GDM1 (cell line): ENCODE results near the gene UTY.

Experiments used
- DNase-seq: peaks from one replicate; lab custom pipeline; 2025; lab: John Stamatoyannopoulos, UW

Gene UTY

DNA sequence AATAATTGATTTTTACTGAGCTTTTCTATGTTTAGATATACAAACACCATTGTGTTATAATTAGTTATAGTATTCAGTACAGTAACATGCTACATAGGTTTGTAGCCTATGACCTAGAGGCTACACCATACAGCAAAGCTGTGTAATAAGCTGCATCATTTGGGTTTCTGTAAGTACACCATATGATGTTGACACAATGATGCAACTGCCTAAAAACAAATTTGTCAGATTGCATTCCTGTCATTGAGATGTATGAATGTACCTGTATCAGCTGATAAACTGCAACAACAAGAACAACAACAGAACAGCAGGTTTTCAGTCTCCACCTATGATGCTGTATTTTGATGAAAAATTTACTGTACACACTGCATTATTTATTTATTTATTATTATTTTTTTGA lies 64.3 kb downstream of the UTY start:
- no peak for DNase-seq

DNA sequence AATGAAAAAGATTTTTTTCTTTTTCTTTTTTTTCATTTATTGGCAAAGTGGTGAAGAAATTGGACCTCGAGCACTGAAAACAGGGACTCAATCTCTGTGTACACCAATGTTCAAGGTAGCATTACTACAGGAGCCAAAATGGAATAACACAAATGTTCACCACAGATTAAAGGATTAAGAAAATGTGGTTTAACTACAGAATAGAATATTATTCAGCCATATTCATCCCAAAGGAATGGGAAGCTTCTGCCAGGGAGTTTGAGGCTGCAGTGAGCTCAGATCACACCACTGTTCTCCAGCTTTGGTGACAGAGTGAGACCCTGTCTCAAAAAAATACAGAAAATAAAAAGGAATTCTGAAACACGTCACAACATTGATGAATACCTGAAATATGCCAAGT lies 81.0 kb downstream of the UTY start:
- DNase-seq = no peak

DNA sequence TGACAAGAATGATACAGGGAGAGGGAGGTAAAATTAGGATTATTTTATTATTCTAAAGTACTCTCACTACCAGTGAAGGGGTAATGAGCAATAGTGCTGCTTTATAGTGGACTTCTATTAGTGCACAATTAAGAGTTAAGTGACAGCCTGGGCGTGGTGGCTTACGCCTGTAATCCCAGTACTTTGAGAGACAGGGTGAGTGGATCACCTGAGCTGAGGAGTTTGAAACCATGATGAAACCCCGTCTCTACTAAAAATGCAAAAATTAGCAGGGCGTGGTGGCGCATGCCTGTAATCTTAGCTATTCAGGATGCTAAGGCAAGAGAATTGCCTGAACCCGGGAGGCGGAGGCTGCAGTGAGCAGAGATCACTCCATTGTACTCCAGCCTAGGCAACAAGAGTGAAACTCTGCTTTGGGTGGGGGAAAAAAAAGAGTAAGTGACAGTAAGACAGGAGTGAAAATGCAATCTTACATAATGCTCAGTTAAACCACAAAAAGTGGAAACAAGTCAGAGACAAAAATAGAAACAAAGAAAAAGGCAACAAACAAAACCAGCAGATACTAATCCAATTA lies 98.6 kb downstream of the UTY start:
- no peak for DNase-seq

DNA sequence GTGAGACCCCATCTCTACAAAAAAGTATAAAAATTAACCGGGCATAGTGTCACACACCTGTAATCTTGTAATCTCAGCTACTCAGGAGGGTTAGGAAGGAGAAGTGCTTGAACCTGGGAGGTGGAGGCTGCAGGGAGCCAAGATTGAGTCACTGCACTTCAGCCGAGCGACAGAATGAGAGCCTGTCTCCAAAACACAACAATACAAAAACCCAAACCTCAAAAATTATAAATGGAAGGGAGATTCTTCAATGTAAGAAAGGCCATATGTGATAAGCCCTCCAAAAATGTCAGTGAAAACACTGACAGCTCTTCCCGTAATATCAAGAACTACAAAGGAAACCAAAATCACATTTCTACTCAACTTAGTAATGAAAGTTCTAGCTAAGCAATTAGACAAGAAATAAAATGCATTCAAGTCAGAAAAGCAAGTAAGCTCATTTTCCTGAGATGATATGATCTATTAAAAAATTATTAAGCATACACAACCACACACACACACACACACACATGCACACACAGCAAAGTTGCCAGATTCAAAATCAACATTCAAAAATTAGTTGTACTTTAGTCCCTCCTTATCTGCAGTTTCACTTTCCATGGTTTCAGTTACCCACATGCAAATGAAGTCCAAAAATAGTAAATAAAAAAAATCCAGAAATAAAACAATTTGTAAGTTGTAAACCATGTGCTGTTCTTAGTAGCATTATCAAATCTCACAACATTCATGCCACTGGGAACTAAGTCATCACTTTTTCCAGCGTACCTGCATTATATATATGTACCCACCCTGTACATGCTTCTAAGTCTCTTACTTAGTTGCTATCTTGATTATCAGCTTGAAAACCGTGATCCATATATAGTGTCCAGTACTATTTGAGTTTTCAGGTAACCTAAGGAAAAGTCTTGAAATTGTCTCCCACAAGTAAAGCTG lies 108.7 kb downstream of the UTY start:
- no peak for DNase-seq

DNA sequence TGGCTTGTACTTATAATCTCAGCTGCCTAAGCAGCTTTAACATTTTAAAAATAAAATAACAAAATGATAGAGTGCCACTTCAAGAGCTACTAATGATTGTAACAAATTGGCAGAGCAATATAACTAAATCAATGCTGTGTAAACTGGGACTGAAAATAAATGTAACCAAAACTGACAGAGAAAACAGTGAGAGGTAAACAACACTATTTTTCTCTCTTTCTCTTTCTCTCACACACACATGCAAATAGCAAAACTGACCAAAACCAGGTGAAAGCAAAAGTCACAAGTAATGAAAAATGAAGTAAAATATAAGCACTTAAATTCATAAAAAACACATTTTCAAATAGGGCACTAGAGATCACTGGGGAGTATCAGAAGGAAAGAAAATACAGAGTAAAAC lies 109.6 kb downstream of the UTY start:
- no peak for DNase-seq

DNA sequence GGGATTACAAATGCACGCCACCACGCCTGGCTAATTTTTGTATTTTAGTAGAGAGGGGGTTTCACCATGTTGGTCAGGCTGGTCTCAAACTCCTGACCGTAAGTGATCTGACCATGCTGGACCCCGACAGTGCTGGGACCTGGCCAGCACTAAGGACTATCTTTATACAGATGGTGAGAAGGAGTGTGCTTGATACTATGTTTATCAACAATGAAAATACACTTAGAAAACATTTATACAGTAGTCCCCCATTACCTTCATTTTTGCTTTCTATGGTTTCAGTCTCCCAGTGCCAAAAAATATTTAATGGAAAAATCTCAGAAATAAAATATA lies 111.4 kb downstream of the UTY start:
- no peak for DNase-seq

DNA sequence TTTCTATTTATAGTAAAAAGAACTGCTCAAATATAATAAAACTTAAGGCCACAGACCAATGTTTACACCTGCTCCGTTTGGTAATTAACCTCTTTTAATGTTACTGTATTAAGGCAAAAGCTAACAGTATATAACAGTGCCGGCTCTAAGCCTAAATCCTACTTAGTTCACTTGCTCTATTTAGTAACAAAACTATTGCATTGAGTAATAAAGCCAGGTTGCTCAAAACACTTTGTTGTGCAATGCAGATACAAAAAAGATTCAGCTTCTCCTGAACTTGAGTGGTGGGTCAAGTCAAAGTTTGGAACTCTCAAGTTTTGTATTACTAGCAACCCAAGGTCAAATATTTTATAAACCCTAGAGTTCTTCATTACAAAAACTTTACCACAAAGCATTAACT lies 116.2 kb downstream of the UTY start:
- DNase-seq = no peak

DNA sequence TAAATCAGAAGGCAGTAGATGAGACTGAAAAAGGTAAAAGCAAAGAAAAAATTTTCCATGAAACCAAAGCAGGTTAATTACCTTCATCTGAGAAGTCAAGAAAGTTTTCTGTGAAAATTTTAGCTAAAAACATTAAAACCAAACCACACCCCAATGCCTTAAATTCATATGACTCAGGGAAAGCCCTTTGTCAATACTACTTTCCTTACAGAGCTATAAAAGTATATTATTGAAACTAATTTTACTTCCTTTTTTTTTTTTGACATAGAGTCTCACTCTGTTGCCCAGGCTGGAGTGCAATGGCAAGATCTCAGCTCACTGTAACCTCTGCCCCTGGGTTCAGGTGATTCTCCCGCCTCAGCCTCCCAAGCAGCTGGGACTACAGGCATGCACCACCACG lies 117.2 kb downstream of the UTY start:
- DNase-seq = no peak

DNA sequence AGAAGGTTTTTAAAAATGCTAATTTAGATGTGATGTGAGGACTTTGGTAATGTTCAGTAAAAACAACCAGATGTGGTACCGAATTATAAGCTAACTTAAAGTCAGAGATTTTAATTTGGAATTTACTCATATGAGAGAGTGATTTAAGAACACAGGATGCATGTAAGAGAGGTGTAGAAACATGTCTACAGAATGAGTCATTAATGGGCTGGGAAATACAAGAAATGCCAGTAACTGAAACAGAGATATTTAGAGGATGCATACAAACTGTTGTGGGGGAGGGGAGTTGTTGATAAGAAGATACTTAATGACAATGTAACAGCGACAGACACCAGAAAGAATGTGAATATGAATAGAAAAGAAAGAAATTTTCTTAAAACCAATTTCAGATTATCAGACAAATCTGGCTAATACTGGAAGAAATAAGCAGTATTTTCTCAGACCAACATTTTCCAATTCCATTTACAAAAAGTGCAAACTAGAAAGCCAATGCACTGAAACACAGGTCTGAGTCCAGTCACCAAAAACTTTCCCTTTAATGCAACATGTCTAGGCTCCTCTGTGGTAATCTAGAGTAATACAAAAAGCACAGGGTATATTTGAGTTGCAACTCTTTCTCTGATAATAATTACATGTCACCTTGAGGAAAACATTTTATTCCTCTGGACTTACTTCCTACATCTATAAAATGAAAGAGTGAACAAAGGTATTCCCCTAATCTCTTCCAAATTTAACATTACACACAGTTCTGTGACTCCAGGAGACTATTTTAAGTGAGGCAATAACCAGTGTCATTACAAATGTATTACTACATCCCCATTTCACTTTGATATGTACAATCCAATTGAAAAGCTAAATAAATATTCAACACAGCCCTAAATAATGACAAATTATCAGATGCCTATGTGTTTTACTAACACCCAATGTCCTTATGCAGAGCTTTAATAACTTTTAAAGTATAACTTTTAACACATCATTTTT lies 117.9 kb downstream of the UTY start:
- DNase-seq = no peak

DNA sequence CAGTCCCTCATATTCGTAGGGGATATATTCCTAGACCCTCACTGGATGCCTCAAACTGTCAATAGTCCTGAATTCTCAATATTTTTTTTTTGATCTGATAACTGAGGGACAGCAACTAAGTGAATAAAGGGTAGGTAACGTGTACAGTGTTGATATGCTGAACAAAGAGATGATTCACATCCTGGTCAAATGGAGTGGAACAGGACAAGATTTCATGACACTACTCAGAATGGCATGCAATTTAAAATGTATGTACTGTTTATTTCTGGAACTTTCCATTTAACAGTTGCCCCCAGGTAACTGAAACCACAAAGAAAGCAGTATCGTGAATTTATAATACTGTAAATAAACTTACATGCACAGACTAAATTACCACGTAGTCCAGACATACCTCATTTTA lies 128.4 kb downstream of the UTY start:
- no peak for DNase-seq

DNA sequence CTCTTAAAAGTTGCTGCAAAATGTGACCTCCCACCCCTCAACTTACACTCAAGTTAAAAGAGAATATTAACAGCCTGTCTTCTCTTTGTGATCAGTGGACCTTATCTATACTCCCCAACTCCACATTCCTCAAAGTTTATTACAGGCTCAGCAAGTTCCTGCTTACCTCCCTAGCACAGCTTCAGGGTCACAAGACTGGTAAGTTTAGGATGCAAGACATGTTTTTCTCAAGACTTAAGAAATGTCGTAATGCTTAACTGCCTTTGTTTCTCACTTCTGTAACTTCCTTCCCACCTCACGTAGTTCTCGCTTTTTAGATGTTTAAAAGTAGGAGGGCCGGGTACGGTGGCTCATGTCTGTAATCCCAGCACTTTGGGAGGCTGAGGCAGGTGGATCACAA lies 132.7 kb downstream of the UTY start:
- DNase-seq = no peak

DNA sequence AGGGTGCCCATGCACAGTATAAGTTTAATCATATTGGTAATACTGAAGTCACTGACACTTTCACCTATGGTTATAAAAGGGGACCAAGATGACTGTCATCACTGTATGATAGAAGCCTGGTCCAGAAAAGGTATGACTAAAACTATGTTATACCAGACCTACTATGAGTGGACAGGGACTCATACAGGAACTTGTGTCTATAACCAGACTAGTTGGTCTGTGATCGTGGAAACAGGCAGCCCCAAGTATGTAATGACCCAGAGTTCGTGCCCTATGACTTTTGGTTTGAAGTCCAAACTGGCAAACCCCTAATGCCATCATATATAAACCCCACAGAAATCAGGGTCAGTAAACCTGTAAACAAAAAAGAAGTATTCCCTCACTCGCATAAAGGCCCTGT lies 134.3 kb downstream of the UTY start:
- DNase-seq = no peak

DNA sequence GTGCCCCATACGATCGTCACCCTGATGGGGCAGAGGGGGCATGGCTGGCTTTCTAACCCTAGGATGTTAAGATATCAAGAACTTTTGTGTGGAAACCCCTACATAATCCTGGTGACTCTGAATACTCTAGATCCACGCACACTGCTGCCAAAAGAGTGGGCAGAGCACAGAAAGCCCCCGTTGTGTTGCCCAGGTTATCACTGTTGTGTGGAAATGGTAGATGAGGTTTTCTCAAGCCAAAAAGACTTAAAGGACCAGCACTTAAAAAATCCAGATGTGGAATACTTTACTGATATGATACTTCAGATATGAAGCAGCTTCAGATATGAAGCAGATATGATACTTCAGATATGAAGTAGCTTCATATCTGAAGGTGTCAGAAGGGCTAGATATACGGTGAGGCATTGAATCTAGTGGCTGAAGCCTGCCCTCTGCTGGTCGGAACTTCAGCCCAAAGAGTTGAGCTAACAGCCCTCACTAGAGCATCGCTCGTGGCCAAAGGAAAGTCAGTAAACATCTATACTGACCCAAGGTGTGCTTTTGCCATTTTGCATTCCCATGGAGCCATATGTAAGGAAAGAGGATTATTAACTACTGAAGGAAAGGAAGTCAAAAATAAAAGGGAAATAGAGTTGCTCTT lies 136.4 kb downstream of the UTY start:
- DNase-seq = no peak

DNA sequence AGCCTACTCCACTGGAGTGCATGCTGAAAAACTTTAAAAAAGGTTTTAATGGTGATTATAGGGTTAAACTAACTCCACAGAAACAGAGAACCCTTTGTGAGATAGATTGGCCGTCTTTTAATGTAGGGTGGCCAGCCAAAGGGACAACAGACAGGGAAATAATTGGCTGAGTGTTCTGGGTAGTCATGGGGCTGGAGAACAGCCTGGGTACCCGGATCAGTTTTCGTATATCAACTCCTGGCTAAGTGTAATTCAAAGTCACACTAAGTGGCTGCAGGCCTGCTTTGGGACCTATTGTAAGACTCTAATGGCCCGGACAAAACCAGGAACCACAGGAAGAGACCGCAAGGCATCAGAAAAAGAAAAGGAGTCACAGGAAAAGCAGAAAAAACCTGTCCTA lies 139.9 kb downstream of the UTY start:
- no peak for DNase-seq

DNA sequence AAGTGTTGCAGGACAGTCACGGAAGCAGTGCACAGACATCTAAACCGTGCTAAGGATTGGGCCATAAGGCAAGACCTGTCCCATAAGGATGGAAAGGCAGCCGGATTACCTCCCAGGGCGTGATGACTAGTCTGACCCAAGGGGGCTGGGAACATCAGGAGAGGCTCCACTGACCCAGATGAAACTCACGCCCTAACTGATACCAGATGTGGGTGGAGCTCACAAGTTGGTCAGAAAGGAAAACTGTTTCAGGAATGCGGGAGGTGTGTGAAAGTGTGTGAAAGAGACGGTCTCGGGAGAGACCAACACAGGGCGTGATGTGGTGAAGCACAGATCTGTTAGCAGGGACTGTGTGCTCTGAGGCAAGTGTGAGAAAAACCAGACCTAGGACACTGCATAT lies 140.5 kb downstream of the UTY start:
- DNase-seq = no peak

DNA sequence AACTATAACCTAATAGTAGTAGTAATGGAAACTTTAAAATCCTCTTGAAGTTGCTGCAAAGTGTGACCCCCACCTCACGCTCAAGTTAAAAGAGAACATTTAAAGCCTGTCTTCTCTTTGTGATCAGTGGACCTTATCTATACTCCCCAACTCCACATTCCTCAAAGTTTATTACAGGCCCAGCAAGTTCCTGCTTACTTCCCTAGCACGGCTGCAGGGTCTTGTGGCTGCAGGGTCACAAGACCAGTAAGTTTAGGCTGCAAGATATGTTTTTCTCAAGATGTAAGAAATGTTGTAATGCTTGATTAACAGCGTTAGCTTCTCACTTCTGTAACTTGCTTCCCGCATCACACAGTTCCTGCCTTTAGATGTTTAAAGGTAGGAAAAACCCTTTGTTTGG lies 141.1 kb downstream of the UTY start:
- DNase-seq = no peak

DNA sequence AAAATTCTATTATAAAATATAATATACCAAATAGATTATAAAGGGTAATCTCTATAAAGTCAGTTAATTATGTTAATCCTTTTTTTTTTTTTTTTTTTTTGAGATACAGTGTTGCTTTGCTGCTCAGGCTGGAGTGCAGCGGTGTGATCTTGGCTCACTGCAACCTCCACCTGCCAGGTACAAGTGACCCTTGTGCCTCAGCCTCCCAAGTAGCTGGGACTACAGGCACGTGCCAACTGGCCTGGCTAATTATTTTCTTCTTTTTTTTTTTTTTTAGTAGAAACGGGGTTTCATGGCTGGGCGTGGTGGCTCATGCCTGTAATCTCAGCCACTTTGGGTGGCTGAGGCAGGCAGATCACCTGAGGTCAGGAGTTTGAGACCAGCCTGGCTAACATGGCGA lies 141.9 kb downstream of the UTY start:
- no peak for DNase-seq

DNA sequence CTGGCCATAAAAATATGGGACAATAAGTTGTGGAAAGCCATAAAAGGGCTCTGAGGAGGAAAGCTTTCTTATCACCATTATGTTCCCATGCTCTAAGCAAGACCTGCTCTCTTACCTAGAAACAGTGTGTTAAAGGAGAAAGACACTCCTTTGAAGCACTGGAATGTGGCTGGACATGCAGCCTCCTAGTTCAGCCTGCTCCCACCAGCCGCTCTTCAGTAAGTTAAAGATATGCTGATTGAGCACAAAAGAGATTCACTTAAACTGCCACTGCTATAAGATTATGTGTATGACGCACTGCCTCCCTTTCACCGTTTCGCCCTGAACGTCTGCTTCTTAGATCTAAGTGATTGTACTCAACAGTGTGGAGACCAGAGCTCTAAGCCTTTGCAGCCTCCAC lies 146.0 kb downstream of the UTY start:
- DNase-seq = no peak

DNA sequence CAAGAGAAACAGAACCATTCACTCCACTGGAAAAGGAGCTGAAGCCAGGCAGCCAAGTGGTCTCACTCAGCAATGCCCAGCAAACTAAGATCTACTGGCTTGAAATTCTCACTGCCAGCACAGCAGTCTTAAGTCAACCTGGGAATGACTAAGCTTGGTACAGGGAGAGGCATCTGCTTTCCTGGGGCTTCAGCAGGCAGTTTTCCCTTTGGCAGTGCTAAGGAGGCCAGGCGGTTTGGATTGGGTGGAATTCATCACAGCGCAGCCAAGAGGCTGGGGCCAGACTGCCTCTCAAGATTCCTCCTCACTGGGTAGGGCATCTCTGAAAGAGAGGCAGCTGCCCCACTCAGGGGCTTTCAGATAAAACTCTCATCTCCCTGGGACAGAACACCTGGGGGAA lies 149.2 kb downstream of the UTY start:
- DNase-seq = no peak

DNA sequence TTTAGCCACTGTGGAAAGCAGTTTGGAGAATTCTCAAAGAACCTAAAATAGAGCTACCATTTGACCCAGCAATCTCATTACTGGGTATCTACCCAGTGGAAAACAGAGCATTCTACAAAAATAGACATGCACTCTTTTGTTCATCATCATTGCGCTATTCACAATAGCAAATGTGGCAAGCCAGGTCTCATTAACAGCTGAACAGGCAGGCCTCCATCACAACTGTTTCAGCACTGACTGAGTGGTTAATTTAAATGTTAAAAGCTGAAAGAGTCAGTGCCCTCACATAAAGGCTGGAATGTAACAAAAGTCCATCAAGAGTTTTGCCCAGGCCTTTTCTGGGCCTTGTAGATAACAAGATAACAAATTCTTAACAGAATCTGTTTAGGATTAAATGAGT lies 166.9 kb downstream of the UTY start:
- no peak for DNase-seq

DNA sequence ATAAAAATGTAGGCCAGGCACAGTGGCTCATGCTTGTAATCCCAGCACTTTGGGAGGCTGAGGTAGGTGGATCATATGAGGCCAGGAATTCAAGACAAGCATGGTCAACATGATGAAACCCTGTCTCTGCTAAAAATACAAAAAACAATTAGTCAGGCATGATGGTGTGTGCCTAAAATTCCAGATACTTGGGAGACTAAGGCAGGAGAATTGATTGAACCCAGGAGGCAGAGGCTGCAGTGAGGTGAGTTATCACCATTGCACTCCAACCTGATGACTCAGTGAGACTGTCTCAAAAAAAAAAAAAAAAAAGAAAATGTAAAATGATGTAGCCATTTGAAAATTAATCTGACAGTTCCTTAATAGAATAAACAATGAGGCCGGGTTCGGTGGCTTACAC lies 171.9 kb downstream of the UTY start:
- no peak for DNase-seq

DNA sequence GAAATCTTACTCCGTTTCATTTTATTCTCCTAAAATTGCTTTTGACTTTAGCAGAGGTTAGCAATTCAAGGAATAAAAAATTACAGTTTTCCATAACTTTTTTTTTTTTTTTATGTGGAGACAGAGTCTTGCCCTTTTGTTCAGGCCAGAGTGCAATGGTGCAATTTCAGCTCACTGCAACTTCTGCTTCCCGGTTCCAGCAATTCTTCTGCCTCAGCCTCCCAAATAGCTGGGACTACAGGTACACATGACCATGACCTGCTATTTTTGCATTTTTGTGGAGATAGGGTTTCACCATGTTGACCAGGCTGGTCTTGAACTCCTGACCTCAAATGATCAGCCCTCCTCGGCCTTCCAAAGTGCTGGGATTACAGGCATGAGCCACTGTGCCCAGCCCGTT lies 179.0 kb downstream of the UTY start:
- no peak for DNase-seq
